Skin epidermis (tissue), 12 donors: Measurements from ENCODE around the gene NGLY1.

Experiments
- H3K27ac ChIP-seq, 21 experiments: fragments of 200-600 bp; sonication (generic) in 11 of 21; one replicate each; pipeline ENCODE4 v1.5.0; 2020; ENCODE audit warnings: mild to moderate bottlenecking in 3 of 21, inconsistent platforms in 2 of 21, moderate library complexity in 2 of 21
- H3K4me3 ChIP-seq, 7 experiments: fragments of 200-600 bp; sonication (generic) in 2 of 7; one replicate each; pipeline ENCODE4 v1.5.0; 2020; ENCODE audit warnings: inconsistent platforms in 2 of 7, mild to moderate bottlenecking in 2 of 7, moderate library complexity in 1 of 7

NGLY1 gene

GRCh38 chr3:25782938-25783660, at the start of gene NGLY1:
TSS of gene NGLY1 (minus strand) at chr3:25783443. CDS start at chr3:25783390, 53 bp downstream.
- H3K4me3 ChIP-seq: peak within 1 kb of the TSS; percentile 90 to 98 (median 96)

GRCh38 chr3:25831578-25831977, 48.3 kb upstream of the NGLY1 start:
- H3K4me3 ChIP-seq: no peak overlapping the region
- no peak overlapping the region for H3K27ac ChIP-seq

More at GRCh38 chr3:25782938-25783660, at the start of gene NGLY1:
- H3K27ac ChIP-seq: peak within 1 kb of the TSS; percentile 77 to 97 (median 90)

GRCh38 chr3:25830373-25831280, 47.4 kb upstream of the NGLY1 start:
- H3K4me3 ChIP-seq: no peak overlapping the region
- no peak overlapping the region for H3K27ac ChIP-seq

GRCh38 chr3:25826510-25826909, 43.3 kb upstream of the NGLY1 start:
- H3K4me3 ChIP-seq: no peak overlapping the region
- no peak overlapping the region for H3K27ac ChIP-seq

GRCh38 chr3:25823314-25823713, 40.1 kb upstream of the NGLY1 start:
- Histone ChIP-seq H3K4me3 (no peak overlapping the region), H3K27ac (no peak overlapping the region)

- Histone ChIP-seq H3K4me3 (no peak overlapping the region), H3K27ac (no peak overlapping the region)
Measured at GRCh38 chr3:25821746-25822573, 38.7 kb upstream of the NGLY1 start.

GRCh38 chr3:25820816-25821486, 37.7 kb upstream of the NGLY1 start:
- no peak overlapping the region for H3K27ac ChIP-seq
- H3K4me3 ChIP-seq: no peak overlapping the region

- Histone ChIP-seq H3K27ac (no peak overlapping the region), H3K4me3 (no peak overlapping the region)
Measured at GRCh38 chr3:25820366-25820765, 37.1 kb upstream of the NGLY1 start.

GRCh38 chr3:25818335-25818734, 35.1 kb upstream of the NGLY1 start:
- no peak overlapping the region for H3K4me3 ChIP-seq
- no peak overlapping the region for H3K27ac ChIP-seq

GRCh38 chr3:25817638-25818037, 34.4 kb upstream of the NGLY1 start:
- no peak overlapping the region for H3K27ac ChIP-seq
- H3K4me3 ChIP-seq: no peak overlapping the region

- Histone ChIP-seq H3K4me3 (no peak overlapping the region), H3K27ac (no peak overlapping the region)
Measured at GRCh38 chr3:25817107-25817506, 33.9 kb upstream of the NGLY1 start.

- Histone ChIP-seq H3K27ac (no peak overlapping the region), H3K4me3 (no peak overlapping the region)
Measured at GRCh38 chr3:25812644-25813043, 29.4 kb upstream of the NGLY1 start.

GRCh38 chr3:25804676-25805075, 21.4 kb upstream of the NGLY1 start:
- H3K27ac ChIP-seq: no peak overlapping the region
- no peak overlapping the region for H3K4me3 ChIP-seq

- Histone ChIP-seq H3K4me3 (no peak overlapping the region), H3K27ac (no peak overlapping the region)
Measured at GRCh38 chr3:25803833-25804232, 20.6 kb upstream of the NGLY1 start.

- H3K4me3 ChIP-seq: no peak overlapping the region
- H3K27ac ChIP-seq: no peak overlapping the region
Measured at GRCh38 chr3:25801786-25802185, 18.5 kb upstream of the NGLY1 start.

GRCh38 chr3:25789596-25790556, 6.6 kb upstream of the NGLY1 start, which contains the start of gene OXSM:
TSS of gene OXSM (plus strand) at chr3:25790090. CDS start at chr3:25791021, 931 bp downstream.
- peak within 1 kb of the TSS; percentile 51 to 71 (median 55) for H3K4me3 ChIP-seq
- H3K27ac ChIP-seq: peak within 1 kb of the TSS in 20 of 21 experiments; percentile 43 to 88 (median 80)

GRCh38 chr3:25789209-25789595, 6.0 kb upstream of the NGLY1 start:
- Histone ChIP-seq H3K27ac (peak overlapping the region in 16 of 21 experiments; percentile 65 to 88 (median 81)), H3K4me3 (peak overlapping the region; percentile 51 to 71 (median 55))

- H3K4me3 ChIP-seq: no peak overlapping the region
Measured at GRCh38 chr3:25787689-25788088, 4.4 kb upstream of the NGLY1 start.

More at GRCh38 chr3:25787689-25788088, 4.4 kb upstream of the NGLY1 start:
- no peak overlapping the region for H3K27ac ChIP-seq
